HG02852 (cell line): ENCODE measurements around the gene BTBD6.
A peak's percentile ranks its signal among the peaks of the same experiment; 100 is the strongest.
"Not testable (repeated sequence)": the region's sequence is repeated elsewhere in the genome, so short reads cannot be mapped to it uniquely, and the experiment has no call there.

Source experiments
- ATAC-seq: cut with Tn5 transposase; IDR thresholded peaks from one replicate; pipeline ENCODE4 v1.9.1; 2021; ENCODE audit warnings: mild to moderate bottlenecking, moderate library complexity; ENCODE audit not compliant: unreplicated experiment

BTBD6 gene

GRCh38 chr14:105292826-105293711, 44.7 kb downstream of the BTBD6 start:
- no peak for ATAC-seq

GRCh38 chr14:105294142-105294597, 45.8 kb downstream of the BTBD6 start:
- ATAC-seq = no peak

- not testable (repeated sequence) for ATAC-seq
These were observed 49.0 kb downstream of the BTBD6 start for GRCh38 chr14:105297311-105297710.

DNA sequence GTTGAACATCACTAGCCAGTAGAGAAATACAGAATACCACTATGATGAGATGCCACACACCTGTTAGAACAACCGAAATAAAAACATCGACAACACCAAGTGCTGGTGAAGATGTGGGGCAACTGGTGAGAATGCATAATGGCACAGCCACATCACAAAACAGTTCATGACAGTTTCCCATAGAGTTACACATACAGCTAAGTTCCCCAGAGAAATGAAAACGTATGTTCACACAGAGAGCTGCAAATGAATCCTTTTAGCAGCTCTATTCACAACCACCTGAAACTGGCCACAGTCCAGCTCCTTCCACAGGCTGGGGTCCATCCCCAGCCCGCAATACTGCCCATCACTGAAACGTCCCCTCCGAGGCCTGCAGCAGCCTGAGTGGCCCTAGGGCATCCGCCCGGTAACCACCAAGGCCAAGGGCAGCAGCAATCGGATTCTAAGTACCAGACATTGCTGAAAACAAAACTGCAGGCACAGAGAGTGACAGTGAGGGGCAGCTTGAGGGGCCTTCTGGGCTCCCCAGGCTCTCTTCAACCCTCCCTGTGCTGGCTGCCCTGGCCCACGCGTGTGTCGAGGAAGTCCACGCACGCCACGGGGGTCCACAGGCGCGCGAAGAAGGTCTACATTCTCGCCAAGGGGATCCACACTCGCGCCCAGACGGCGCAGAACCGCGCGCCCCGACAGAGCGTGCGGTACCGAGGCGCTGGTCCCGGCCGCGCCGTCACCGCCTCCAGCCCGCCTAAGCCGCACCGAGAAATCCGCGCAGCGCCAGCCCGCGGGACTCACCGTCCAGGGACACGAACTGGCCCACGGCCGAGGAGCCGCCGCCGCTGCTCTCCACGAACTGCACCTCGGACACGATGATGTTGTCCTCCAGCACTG, 51.6 kb downstream of the BTBD6 start:
- peak; percentile 27 for ATAC-seq
